K562 (cell line): ENCODE measurements around the gene EPO. TPM values are rescaled to one million over a fixed set of nuclear protein-coding genes. Genes with fewer than 3 reads are reported as not detected.
A peak's percentile ranks its signal among the peaks of the same experiment; 100 is the strongest.

Experiments used
- BRD4 ChIP-seq: fragments of 200-600 bp; sonication (generic); IDR thresholded peaks from 2 replicates; pipeline ENCODE4 v1.6.1; 2017; ENCODE audit warnings: inconsistent platforms
- CHD4 ChIP-seq: fragments of 200-600 bp; sonication (generic); IDR thresholded peaks from 3 replicates; pipeline ENCODE4 v1.6.1; 2012; ENCODE audit warnings: low read depth, mild to moderate bottlenecking, mixed read lengths, low read length, inconsistent platforms; ENCODE audit not compliant: insufficient read depth, insufficient replicate concordance, poor library complexity, severe bottlenecking
- KAT7 ChIP-seq: sonication (generic); formaldehyde crosslinking; IDR thresholded peaks from 2 replicates; pipeline ENCODE4 v1.8.0; 2022; ENCODE audit warnings: missing genetic modification reagents, mild to moderate bottlenecking, borderline replicate concordance
- MED1 ChIP-seq: sonication (generic); formaldehyde crosslinking; IDR thresholded peaks from 2 replicates; pipeline ENCODE4 v1.8.1; 2023; ENCODE audit warnings: missing genetic modification reagents, borderline replicate concordance
- MLLT1 ChIP-seq, 2 experiments: fragments of 450-650 bp; IDR thresholded peaks; 2 replicates each; pipeline ENCODE4 v1.6.1; 2016
- PHF20 ChIP-seq: fragments of 450-650 bp; IDR thresholded peaks from 2 replicates; pipeline ENCODE4 v1.6.1; 2018; ENCODE audit not compliant: partially characterized antibody
- RAD51 ChIP-seq: fragments of 450-650 bp; IDR thresholded peaks from 2 replicates; pipeline ENCODE4 v1.7.1; 2016; ENCODE audit warnings: low read depth, mild to moderate bottlenecking, borderline replicate concordance
- ZNF592 ChIP-seq: fragments of 450-650 bp; IDR thresholded peaks from 2 replicates; pipeline ENCODE4 v1.6.1; 2017; ENCODE audit warnings: antibody characterized with exemption, mild to moderate bottlenecking
- polyA plus RNA-seq, 8 experiments: library from polyadenylated mRNA; depleted of rRNA in 4 of 8; stranded (reverse) in 5 of 8; unstranded in 3 of 8; fragments of >200 nt; fragmentation: Nextera tagmentation in 2 of 8; fragmentation: Illumina TruSeq in 1 of 8; extraction: Ambion mirVana in 2 of 8; extraction: Trizol in 1 of 8; gene quantifications; 2 replicates each; pipeline versions ENCODE4 v1.2.1 to v1.2.3, GENCODE V29; 2011 to 2014; ENCODE audit warnings: inconsistent platforms in 1 of 8, missing spikeins in 1 of 8
- total RNA-seq, 7 experiments: library from RNA; depleted of rRNA in 6 of 7; stranded (reverse); fragments of >200 nt in 6 of 7; fragmentation: Illumina TruSeq in 2 of 7; extraction: Trizol in 2 of 7; gene quantifications; 2 replicates each; pipeline versions ENCODE4 v1.2.1 to v1.2.3, GENCODE V29; 2011 to 2021; ENCODE audit warnings: low replicate concordance in 1 of 7
- TF ChIP-seq, protein P1 (sequence below): sonication (generic); formaldehyde crosslinking; IDR thresholded peaks from 2 replicates; pipeline ENCODE4 v1.8.0; 2023; ENCODE audit warnings: missing genetic modification reagents, mild to moderate bottlenecking, borderline replicate concordance
- TF ChIP-seq, protein P2 (sequence below): sonication (generic); formaldehyde crosslinking; IDR thresholded peaks from 2 replicates; pipeline ENCODE4 v1.8.1; 2022; ENCODE audit warnings: missing genetic modification reagents
- TF ChIP-seq, protein P3 (sequence below): fragments of 250-450 bp; sonication (Bioruptor Pico); IDR thresholded peaks from 2 replicates; pipeline ENCODE4 v1.5.0; 2020; ENCODE audit warnings: mild to moderate bottlenecking

Gene EPO
- total and polyA plus RNA-seq, 9 of the 15 experiments (the other 6 are each of a cell fraction or from before 2014, with no cell fraction given), result 0.06 to 0.41 (median 0.07) TPM; not detected in 6

- TF ChIP-seq PHF20 (no peak), BRD4 (no peak), RAD51 (no peak), MLLT1 (IDR thresholded peaks at IDR 0.05) (0 out of 4 replicates have a peak, but pooled peaks of 1 of the 2 experiments have one; percentile 14), CHD4 (no peak), MED1 (no peak), ZNF592 (0 out of 2 replicates have a peak, but pooled peaks have one; percentile 14), KAT7 (CRISPR knock-in tag) (0 out of 2 replicates have a peak, but pooled peaks have one; percentile 64)
- TF ChIP-seq, protein P1, sequence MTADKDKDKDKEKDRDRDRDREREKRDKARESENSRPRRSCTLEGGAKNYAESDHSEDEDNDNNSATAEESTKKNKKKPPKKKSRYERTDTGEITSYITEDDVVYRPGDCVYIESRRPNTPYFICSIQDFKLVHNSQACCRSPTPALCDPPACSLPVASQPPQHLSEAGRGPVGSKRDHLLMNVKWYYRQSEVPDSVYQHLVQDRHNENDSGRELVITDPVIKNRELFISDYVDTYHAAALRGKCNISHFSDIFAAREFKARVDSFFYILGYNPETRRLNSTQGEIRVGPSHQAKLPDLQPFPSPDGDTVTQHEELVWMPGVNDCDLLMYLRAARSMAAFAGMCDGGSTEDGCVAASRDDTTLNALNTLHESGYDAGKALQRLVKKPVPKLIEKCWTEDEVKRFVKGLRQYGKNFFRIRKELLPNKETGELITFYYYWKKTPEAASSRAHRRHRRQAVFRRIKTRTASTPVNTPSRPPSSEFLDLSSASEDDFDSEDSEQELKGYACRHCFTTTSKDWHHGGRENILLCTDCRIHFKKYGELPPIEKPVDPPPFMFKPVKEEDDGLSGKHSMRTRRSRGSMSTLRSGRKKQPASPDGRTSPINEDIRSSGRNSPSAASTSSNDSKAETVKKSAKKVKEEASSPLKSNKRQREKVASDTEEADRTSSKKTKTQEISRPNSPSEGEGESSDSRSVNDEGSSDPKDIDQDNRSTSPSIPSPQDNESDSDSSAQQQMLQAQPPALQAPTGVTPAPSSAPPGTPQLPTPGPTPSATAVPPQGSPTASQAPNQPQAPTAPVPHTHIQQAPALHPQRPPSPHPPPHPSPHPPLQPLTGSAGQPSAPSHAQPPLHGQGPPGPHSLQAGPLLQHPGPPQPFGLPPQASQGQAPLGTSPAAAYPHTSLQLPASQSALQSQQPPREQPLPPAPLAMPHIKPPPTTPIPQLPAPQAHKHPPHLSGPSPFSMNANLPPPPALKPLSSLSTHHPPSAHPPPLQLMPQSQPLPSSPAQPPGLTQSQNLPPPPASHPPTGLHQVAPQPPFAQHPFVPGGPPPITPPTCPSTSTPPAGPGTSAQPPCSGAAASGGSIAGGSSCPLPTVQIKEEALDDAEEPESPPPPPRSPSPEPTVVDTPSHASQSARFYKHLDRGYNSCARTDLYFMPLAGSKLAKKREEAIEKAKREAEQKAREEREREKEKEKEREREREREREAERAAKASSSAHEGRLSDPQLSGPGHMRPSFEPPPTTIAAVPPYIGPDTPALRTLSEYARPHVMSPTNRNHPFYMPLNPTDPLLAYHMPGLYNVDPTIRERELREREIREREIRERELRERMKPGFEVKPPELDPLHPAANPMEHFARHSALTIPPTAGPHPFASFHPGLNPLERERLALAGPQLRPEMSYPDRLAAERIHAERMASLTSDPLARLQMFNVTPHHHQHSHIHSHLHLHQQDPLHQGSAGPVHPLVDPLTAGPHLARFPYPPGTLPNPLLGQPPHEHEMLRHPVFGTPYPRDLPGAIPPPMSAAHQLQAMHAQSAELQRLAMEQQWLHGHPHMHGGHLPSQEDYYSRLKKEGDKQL (CRISPR knock-in tag), result 0 out of 2 replicates have a peak, but pooled peaks have one; percentile 56
- TF ChIP-seq, protein P2, sequence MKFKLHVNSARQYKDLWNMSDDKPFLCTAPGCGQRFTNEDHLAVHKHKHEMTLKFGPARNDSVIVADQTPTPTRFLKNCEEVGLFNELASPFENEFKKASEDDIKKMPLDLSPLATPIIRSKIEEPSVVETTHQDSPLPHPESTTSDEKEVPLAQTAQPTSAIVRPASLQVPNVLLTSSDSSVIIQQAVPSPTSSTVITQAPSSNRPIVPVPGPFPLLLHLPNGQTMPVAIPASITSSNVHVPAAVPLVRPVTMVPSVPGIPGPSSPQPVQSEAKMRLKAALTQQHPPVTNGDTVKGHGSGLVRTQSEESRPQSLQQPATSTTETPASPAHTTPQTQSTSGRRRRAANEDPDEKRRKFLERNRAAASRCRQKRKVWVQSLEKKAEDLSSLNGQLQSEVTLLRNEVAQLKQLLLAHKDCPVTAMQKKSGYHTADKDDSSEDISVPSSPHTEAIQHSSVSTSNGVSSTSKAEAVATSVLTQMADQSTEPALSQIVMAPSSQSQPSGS (CRISPR knock-in tag), result no peak
- TF ChIP-seq, protein P3, sequence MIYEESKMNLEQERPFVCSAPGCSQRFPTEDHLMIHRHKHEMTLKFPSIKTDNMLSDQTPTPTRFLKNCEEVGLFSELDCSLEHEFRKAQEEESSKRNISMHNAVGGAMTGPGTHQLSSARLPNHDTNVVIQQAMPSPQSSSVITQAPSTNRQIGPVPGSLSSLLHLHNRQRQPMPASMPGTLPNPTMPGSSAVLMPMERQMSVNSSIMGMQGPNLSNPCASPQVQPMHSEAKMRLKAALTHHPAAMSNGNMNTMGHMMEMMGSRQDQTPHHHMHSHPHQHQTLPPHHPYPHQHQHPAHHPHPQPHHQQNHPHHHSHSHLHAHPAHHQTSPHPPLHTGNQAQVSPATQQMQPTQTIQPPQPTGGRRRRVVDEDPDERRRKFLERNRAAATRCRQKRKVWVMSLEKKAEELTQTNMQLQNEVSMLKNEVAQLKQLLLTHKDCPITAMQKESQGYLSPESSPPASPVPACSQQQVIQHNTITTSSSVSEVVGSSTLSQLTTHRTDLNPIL (CRISPR knock-in tag), result no peak
These were observed 26.8 kb upstream of the EPO start (continued) for GRCh38 chr7:100693312-100694097.
